ENCODE results near the gene TUBGCP3.
"Not testable (repeated sequence)": the region's sequence is repeated elsewhere in the genome, so short reads cannot be mapped to it uniquely, and the experiment has no call there.

TUBGCP3 gene

GRCh38 chr13:112576191-112576590 lies 11.8 kb downstream of the TUBGCP3 start:
- DNase-seq, result no peak

GRCh38 chr13:112575675-112576074 lies 12.3 kb downstream of the TUBGCP3 start:
- DNase-seq, result no peak

GRCh38 chr13:112574834-112575613 lies 12.9 kb downstream of the TUBGCP3 start:
- no peak for DNase-seq

- no peak for DNase-seq
These were observed 13.5 kb downstream of the TUBGCP3 start for GRCh38 chr13:112574416-112574815.

DNA sequence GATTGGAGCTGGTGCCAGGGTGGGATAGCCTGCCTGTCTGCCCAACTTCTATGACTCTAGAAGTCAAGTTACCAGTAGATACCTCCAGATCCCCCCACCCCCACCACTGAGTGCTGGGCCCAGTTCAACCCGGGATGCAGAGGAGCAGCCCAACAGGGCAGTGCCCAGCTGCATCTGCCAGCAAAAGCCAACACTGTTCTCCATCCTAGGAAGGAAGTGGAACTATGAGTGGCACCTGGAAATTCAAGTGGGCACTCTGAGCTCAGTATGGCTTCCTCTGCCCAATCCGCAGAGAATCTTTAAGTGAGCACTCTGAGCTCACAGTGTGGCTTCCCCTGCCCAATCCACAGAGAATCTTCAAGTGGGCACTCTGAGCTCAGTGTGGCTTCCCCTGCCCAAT lies 14.2 kb downstream of the TUBGCP3 start:
- DNase-seq, result no peak

DNA sequence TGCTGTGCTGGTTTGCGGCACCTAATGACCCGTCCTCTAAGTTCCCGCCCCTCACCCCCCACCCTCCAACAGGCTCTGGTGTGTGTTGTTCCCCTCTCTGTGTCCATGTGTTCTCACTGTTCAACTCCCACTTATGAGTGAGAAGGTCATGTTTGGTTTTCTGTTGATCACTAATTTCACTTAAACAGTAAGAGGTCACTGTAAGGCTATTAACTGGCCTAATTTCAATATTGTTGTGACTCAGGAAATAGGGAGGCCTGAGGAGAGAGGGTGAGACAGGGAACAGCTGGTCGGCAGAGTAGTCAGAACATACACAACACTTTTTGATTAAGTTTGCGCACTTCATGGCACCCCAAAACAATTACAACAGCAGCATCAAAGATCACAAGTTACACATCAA lies 15.6 kb downstream of the TUBGCP3 start:
- DNase-seq, result no peak

DNA sequence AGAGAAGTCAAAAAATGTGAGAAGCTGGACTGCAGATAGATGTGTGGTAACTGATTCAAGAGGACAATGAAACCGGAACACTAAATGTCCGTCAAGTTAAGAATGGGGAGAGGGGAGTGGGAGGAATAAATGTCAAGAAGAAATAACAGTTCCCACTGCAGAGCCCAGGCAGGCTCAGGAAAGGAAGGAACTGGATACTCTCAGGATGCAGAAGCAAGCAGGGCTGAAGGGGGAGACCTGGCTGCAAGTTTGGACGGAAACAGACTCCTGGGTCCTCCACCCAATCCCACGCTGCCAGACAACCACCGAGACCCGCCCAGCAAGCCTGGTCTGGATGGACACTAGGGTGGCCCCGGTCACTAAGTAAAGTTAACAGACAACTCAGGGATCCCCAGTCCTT lies 18.1 kb downstream of the TUBGCP3 start:
- DNase-seq, result no peak

DNA sequence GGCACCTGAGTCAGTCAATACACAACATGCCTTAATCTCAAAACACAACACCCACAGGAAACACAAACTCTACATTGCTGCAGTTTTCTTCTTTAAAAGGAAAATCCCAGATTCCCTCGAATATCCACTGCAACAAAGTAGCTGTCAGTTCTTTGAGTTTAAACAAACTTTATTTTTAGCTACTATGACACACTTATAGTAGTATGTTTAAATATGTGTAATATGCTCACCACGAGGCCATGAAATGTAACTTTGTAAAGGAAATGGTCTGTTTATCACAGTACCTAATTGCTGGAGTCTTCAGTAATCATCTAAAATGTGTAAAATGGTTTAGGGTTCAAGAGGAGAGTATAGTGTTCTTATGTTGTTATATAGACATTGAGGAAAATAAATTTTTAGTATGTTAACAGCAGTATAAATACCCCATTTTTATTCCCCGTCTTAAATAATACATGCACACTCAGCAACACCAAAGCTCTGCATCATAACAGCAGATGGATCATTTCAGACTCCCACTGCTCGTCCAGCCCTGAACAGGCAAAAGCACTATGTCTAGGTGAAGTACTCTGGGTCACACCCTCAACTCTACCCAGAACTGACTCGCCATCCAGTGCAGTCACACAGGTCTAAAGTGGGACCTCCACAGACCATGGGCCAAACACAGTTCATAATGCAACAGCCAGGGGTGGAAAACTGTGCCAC lies 20.6 kb downstream of the TUBGCP3 start:
- no peak for DNase-seq

DNA sequence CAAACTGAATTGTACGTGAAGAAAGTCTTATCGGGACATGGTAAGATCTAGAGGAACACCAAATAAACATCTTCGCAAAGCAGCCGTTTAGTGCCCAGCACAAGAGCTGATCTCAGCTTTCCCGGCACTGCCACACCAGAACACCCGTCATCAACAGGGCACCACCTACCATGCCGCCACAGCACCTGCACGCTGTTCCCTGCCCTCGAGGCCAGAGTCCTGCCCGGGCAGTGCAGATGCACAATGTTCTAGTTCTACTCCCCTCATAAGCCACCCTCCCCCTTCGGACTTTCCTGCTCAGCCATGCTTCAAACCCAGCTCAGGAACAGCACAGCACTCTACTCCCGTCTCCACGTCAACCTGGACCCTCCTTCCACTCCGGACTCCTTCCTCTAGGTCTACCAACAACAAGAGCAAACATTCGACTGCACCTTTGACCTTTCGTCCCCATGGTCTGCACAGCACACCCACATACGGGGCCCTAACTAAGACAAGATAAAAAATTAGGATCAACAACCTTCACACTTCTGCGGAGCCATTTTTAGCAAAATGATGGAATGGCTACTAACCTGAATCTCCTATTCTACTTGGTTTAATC lies 25.1 kb downstream of the TUBGCP3 start:
- no peak for DNase-seq

DNA sequence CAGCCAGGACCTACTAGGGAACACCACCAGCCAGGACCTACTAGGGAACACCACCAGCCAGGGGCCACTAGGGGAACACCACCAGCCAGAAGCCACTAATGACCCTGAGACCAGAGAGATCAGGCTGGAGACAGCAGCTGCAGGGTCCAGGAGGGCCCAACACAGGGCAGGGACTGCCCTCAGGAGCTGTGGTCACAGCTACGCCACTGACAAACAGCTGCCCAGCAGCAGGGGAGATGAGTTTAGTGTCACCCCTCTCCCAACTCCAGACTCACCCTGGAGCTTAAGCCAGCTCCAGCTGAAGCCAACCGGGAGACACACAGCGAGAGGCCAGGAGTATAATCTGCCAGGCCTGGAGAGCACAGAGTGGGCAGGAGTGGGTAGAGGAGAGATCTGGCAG lies 25.7 kb downstream of the TUBGCP3 start:
- no peak for DNase-seq

DNA sequence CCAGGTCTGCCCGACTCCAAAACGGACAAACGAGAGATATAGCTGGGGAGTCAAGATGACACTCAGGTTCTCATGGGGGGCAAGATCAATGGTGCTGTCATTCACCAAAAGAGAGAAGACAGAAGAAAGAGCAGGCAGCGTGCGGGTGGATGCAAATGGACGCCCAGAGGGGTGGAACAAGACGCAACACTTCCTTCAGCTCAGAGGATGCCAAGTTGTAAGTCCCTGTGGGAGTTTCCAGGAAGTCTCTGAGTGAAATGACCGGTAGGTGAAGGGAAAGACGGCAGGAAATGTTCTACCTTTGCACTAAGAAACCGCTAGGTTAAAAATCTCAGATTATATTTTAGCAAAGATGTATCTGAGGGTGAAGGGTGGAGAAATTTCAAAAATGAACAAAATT lies 26.5 kb downstream of the TUBGCP3 start:
- no peak for DNase-seq

DNA sequence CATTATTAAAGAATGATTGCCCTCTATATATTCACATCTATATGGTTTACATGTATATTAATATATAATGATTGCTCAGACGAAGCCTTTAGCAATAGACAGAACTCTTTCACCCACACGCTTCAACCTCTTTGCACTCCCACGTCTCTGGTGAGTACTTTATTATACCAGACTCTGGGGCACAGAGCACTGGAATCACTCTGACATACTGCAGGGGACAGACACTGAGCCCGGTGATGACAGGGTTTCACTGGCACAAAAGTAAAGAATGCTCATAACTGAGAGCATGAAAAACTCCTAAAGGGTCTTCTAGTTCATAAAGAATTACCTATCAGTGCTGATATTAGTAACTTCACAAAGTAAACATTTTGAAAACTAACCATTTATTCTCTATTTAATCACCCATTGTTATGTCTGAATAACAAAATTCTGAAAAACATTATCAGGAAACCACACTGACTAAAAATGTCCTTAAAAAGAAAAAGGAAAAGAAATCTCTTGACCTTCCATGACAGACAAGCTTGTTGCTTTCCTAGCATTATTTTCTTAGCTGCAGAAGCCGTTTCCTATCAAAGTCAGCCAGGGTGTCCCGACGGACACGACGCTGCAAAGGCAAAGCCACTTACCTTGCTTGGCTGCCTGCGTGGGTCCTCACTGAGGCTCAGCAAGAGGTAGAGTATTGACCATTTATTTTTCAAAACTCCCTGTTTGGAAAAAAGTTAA lies 29.1 kb downstream of the TUBGCP3 start:
- DNase-seq, result no peak

- no peak for DNase-seq
These were observed 31.4 kb downstream of the TUBGCP3 start for GRCh38 chr13:112556600-112556999.

GRCh38 chr13:112554214-112554850 lies 33.6 kb downstream of the TUBGCP3 start:
- DNase-seq, result no peak

- DNase-seq, result not testable (repeated sequence)
These were observed 39.0 kb downstream of the TUBGCP3 start for GRCh38 chr13:112548975-112549374.

- DNase-seq, result no peak
These were observed 42.1 kb downstream of the TUBGCP3 start for GRCh38 chr13:112545856-112546255.

- DNase-seq, result no peak
These were observed 54.9 kb downstream of the TUBGCP3 start for GRCh38 chr13:112532837-112533745.

DNA sequence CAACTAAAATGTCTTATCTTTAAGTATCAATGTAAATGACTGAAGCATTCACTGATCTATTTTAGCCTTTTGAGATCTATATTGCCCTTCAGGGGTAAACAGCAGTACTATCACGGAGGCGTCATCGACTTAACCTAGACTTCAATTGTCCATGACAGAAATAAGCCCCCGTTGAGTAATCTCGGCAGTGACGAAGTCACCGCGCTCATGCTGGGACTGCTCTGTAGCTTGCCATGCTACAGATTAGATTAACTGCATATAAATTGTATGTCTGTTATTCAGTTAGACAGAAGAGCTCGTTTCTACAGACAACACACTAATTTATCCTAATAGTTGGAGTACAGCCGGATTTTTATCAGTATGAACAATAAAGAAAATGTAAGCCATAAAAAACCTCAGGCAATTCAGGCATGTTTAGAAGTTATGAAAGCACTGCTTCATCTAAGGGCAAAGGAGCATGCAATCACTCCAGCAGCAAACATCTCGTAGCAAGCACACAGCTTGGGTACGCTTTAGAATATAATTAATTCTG lies 56.6 kb downstream of the TUBGCP3 start:
- no peak for DNase-seq

DNA sequence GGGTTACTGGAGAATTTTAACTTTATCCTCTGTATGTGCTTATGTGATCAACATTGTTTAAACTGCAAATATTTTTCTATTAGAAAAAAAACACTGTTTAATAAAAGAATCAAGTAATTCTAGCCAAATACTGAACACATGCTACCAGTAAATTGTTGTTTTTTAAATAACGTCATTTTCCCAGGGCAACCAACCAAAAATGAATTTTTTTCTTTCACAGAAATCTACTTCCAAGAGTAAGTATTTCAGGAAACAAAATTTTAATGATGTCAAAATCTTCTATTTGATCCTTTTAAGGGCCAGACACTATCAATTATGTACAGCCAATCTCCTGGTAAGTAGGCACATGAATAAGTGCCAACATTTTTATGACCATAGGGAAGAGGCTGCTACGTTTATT lies 57.1 kb downstream of the TUBGCP3 start:
- DNase-seq, result no peak

GRCh38 chr13:112529216-112529615 lies 58.7 kb downstream of the TUBGCP3 start:
- no peak for DNase-seq

DNA sequence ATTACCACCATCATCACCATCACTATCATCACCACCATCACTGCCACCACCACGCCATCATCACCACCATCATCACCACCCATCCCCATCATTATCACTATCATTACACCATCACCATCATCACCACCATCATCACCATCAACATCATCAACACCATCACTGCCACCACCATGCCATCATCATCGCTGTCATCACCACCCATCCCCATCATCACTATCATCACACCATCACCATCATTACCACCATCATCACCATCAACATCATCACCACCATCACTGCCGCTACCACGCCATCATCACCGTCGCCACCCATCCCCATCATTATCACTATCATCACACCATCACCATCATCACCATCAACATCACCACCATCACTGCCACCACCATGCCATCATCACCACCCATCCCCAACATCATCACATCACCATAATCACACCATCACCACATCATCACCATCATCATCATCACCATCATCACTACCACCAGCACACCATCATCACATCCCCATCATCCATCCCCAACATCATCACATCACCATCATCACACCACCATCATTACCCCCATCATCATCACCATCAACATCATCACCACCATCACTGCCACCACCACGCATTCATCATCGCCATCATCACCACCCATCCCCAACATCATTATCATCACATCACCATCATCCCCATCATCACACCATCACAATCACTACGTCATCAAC lies 61.7 kb downstream of the TUBGCP3 start:
- DNase-seq, result no peak

Measured in NCI-H2107 (cell line).